Measurements from ENCODE around the gene SSH3. TPM values are rescaled to one million over a fixed set of nuclear protein-coding genes. Genes with fewer than 3 reads are reported as not detected.
A peak's percentile ranks its signal among the peaks of the same experiment; 100 is the strongest.

SSH3 gene
- polyA plus RNA-seq, 2 donors, result 38.6 to 55.6 TPM

DNA sequence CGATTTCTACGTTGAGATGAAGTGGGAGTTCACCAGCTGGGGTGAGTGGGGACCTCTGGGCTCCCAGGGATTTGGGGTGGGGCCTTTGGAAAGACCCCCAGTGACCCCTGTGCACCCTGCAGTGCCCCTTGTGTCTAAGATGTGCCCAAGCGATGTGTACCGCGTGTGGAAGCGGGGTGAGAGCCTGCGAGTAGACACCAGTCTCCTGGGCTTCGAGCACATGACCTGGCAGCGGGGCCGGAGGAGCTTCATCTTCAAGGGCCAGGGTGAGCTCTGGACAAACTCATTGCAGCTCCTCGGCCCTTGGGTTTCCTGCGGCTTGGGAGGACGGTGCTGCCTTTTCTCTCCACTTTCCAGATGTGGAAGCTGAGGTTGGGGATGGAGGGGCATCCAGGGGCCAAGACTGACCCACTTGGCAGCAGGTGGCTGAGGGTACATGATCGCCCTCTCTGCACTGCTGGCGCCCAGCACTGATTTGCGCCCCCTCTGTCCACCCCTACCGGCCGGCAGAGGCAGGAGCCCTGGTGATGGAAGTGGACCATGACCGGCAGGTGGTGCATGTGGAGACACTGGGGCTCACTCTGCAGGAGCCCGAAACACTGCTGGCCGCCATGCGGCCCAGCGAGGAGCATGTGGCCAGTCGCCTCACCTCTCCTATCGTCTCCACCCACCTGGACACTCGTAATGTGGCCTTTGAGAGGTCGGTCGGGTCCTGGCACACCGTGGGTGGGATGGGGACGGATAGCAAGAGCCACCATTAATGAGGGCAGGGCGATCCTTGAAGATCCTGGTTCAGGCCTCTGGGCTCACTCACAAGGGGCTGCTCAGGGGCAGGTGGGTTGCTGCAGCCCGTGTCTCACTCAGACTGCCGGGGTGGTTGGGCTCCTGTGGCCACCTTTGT lies 11.6 kb upstream of the SSH3 start:
- H3K27ac ChIP-seq (ENCODE audit: low read depth in 2 of 2, low read length in 1 of 2), result peak overlapping the region; percentile 38 to 51
- no peaks in the 10 kb centered on the region for H3K27me3 ChIP-seq (ENCODE audit: control insufficient read depth in 1 of 2, insufficient read depth in 2 of 2, low read length in 2 of 2)
- WGBS, 2 donors, result 93% methylated on average over 33 of the region's 33 CpGs
- H3K4me1 ChIP-seq (ENCODE audit: control insufficient read depth in 2 of 2, insufficient read depth in 2 of 2, low read length in 1 of 2), result peaks cover 15 to 37% of the 10 kb centered on the region in 2 donors
- H3K9me3 ChIP-seq (ENCODE audit: control insufficient read depth in 2 of 2, insufficient read depth in 1 of 2, low read depth in 1 of 2, low read length in 1 of 2), result no peaks in the 10 kb centered on the region
- H3K4me3 ChIP-seq (ENCODE audit: low read depth in 1 of 2, low read length in 2 of 2), result no peak overlapping the region
- H3K36me3 ChIP-seq (ENCODE audit: control insufficient read depth in 2 of 2, insufficient read depth in 2 of 2, low read length in 1 of 2), result peaks cover 3 to 14% of the 10 kb centered on the region in 2 donors

DNA sequence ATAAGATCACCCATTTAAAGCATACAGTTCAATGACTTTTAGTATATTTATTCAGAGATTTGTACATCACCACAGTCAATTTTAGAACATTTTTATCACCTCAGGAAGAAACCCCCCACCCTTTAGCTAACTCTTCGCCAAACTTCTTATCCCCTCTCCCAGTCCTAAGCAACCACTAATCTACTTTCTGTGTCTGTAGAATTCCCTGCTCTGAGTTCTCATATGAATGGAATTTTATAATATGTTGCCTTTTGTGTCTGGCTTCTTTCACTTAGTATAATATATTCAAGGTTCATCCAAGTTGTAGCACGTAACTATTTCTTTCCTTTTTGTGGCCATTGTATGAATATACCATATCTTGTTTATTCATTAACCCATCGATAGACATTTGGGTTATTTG lies 10.7 kb upstream of the SSH3 start:
- peaks cover 3 to 12% of the 10 kb centered on the region in 2 donors for H3K36me3 ChIP-seq (ENCODE audit: control insufficient read depth in 2 of 2, insufficient read depth in 2 of 2, low read length in 1 of 2)
- no peaks in the 10 kb centered on the region for H3K27me3 ChIP-seq (ENCODE audit: control insufficient read depth in 1 of 2, insufficient read depth in 2 of 2, low read length in 2 of 2)
- no peaks in the 10 kb centered on the region for H3K9me3 ChIP-seq (ENCODE audit: control insufficient read depth in 2 of 2, insufficient read depth in 1 of 2, low read depth in 1 of 2, low read length in 1 of 2)
- H3K4me3 ChIP-seq (ENCODE audit: low read depth in 1 of 2, low read length in 2 of 2), result no peak overlapping the region
- peak overlapping the region in 1 of 2 donors; percentile 58 for H3K27ac ChIP-seq (ENCODE audit: low read depth in 2 of 2, low read length in 1 of 2)
- WGBS, 2 donors, result 39 to 52% methylated on average over 3 of the region's 3 CpGs
- peaks cover 12 to 30% of the 10 kb centered on the region in 2 donors for H3K4me1 ChIP-seq (ENCODE audit: control insufficient read depth in 2 of 2, insufficient read depth in 2 of 2, low read length in 1 of 2)

DNA sequence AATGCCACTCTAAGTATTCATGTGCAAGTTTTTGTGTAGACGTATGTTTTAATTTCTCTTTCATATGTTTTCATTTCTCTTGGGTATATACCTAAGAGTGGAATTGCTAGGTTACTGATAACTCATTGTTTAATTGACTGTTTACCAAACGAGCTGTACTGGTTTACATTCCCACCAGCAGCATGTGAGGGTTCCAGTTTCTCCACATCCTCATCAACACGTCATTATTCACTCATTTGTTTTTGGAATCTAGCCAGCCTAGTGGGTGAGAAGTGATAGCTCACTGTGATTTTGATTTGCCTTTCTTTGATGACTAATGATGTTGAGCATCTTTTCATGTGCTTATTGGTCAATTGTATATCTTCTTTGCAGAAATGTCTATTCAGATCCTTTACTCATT lies 10.2 kb upstream of the SSH3 start:
- Histone ChIP-seq H3K9me3 (ENCODE audit: control insufficient read depth in 2 of 2, insufficient read depth in 1 of 2, low read depth in 1 of 2, low read length in 1 of 2) (no peaks in the 10 kb centered on the region), H3K36me3 (ENCODE audit: control insufficient read depth in 2 of 2, insufficient read depth in 2 of 2, low read length in 1 of 2) (peaks cover 3 to 12% of the 10 kb centered on the region in 2 donors), H3K27me3 (ENCODE audit: control insufficient read depth in 1 of 2, insufficient read depth in 2 of 2, low read length in 2 of 2) (no peaks in the 10 kb centered on the region), H3K4me3 (ENCODE audit: low read depth in 1 of 2, low read length in 2 of 2) (no peak overlapping the region), H3K4me1 (ENCODE audit: control insufficient read depth in 2 of 2, insufficient read depth in 2 of 2, low read length in 1 of 2) (peaks cover 11 to 26% of the 10 kb centered on the region in 2 donors), H3K27ac (ENCODE audit: low read depth in 2 of 2, low read length in 1 of 2) (no peak overlapping the region)
- 20 to 33% methylated on average over 3 of the region's 3 CpGs for WGBS, 2 donors

DNA sequence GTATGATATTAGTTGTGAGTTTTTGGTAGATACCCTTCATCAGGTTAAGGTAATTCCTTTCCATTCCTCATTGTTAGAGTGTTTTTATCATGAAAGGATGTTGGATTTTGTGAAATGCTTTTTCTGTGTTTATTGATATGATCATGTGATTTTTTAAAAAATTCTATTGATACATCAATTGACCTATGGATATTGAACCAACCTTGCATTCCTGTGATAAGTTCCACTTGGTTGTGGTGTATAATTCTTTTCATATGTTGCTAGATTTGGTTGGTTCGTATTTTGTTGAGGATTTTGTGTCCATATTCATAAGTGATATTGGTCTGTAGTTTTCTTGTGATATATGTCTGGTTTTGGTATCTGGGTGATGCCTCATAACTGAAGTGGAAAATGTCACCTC lies 7.5 kb upstream of the SSH3 start:
- Histone ChIP-seq H3K36me3 (ENCODE audit: control insufficient read depth in 2 of 2, insufficient read depth in 2 of 2, low read length in 1 of 2) (peaks cover 16 to 34% of the 10 kb centered on the region in 2 donors), H3K4me3 (ENCODE audit: low read depth in 1 of 2, low read length in 2 of 2) (no peak overlapping the region), H3K27ac (ENCODE audit: low read depth in 2 of 2, low read length in 1 of 2) (no peak overlapping the region), H3K27me3 (ENCODE audit: control insufficient read depth in 1 of 2, insufficient read depth in 2 of 2, low read length in 2 of 2) (no peaks in the 10 kb centered on the region), H3K9me3 (ENCODE audit: control insufficient read depth in 2 of 2, insufficient read depth in 1 of 2, low read depth in 1 of 2, low read length in 1 of 2) (no peaks in the 10 kb centered on the region), H3K4me1 (ENCODE audit: control insufficient read depth in 2 of 2, insufficient read depth in 2 of 2, low read length in 1 of 2) (peaks cover under 1 to 16% of the 10 kb centered on the region in 2 donors)
- 99 to 100% methylated on average over 1 of the region's 1 CpG for WGBS, 2 donors

DNA sequence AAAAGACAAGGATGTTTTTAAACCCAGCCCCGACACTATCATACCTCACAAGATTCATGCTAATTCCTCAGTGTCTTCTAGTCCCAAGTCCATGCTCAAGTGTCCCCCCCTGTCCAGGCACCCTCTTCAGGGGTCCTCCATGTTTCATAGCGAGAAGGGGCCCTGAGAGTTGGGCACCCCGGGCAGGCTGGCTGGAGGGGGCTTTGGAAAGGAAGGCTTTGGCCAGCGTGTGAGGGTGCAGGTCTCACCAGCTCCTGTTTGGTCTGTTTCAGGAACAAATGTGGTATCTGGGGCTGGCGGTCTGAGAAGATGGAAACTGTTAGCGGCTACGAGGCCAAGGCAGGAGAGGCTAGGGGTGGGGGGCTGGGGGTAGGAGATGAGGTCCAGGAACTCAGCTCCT lies 4.5 kb upstream of the SSH3 start:
- no peak overlapping the region for H3K27ac ChIP-seq (ENCODE audit: low read depth in 2 of 2, low read length in 1 of 2)
- no peaks in the 10 kb centered on the region for H3K27me3 ChIP-seq (ENCODE audit: control insufficient read depth in 1 of 2, insufficient read depth in 2 of 2, low read length in 2 of 2)
- no peaks in the 10 kb centered on the region for H3K9me3 ChIP-seq (ENCODE audit: control insufficient read depth in 2 of 2, insufficient read depth in 1 of 2, low read depth in 1 of 2, low read length in 1 of 2)
- no peak overlapping the region for H3K4me3 ChIP-seq (ENCODE audit: low read depth in 1 of 2, low read length in 2 of 2)
- H3K4me1 ChIP-seq (ENCODE audit: control insufficient read depth in 2 of 2, insufficient read depth in 2 of 2, low read length in 1 of 2), result peaks cover 9 to 15% of the 10 kb centered on the region in 2 donors
- H3K36me3 ChIP-seq (ENCODE audit: control insufficient read depth in 2 of 2, insufficient read depth in 2 of 2, low read length in 1 of 2), result peaks cover 15 to 33% of the 10 kb centered on the region in 2 donors
- WGBS, 2 donors, result 95 to 96% methylated on average over 7 of the region's 7 CpGs

DNA sequence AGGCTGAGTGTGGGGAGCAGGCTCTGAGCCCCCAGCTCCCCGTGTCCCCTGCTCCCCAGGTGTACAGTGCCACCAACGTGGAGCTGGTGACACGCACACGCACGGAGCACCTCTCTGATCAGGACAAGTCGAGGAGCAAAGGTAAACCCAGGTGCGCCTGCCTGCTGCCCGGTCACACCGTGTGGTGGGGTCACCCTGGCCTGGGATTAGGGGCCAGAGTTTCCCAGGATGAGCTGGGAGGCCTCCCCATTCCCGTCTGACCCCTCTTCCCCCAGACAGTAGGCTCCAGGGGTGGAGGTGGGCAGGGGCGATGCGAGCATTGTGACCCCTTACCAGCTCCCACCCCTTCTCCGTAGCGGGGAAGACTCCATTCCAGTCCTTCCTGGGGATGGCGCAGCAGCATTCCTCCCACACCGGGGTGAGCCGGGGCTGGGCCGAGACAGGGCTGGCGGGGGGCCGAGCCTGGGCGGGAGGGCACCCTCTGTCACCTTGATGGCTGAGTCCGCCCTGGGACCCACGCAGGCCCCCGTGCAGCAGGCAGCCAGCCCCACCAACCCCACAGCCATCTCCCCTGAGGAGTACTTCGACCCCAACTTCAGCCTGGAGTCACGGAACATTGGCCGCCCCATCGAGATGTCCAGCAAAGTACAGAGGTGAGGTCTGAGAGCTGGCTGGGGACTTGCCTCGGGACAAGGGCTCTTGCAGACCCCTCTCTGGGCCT lies 3.7 kb upstream of the SSH3 start:
- Histone ChIP-seq H3K9me3 (ENCODE audit: control insufficient read depth in 2 of 2, insufficient read depth in 1 of 2, low read depth in 1 of 2, low read length in 1 of 2) (no peaks in the 10 kb centered on the region), H3K4me1 (ENCODE audit: control insufficient read depth in 2 of 2, insufficient read depth in 2 of 2, low read length in 1 of 2) (peaks cover 9 to 21% of the 10 kb centered on the region in 2 donors), H3K36me3 (ENCODE audit: control insufficient read depth in 2 of 2, insufficient read depth in 2 of 2, low read length in 1 of 2) (peaks cover 15 to 33% of the 10 kb centered on the region in 2 donors), H3K27ac (ENCODE audit: low read depth in 2 of 2, low read length in 1 of 2) (no peak overlapping the region), H3K4me3 (ENCODE audit: low read depth in 1 of 2, low read length in 2 of 2) (no peak overlapping the region), H3K27me3 (ENCODE audit: control insufficient read depth in 1 of 2, insufficient read depth in 2 of 2, low read length in 2 of 2) (no peaks in the 10 kb centered on the region)
- 90 to 94% methylated on average over 28 to 29 of the region's 29 CpGs for WGBS, 2 donors

DNA sequence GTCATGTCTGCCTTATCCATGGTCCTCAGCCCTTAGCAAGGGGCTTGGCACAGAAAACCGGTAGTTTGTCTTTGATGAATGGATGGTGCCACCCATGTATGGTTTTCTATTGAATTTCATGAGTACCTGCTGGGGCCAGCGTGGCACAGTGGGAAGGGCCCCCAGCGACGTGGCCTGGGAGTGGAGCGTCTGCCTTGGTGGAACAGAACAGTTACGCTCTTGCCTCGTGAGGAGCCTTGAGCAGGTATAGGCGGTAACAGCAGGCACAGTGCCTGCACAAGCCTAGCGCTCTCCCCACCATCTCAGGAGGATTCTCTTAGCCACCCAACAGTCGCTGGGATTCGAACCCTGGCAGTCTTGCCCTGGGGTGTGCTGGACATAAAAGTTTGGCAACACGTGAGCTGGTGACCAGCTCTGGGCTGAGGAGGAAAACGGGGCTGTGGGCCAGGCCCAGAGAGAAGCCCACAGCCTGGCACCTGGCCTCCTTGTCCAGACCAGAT lies 3.0 kb upstream of the SSH3 start:
- no peaks in the 10 kb centered on the region for H3K27me3 ChIP-seq (ENCODE audit: control insufficient read depth in 1 of 2, insufficient read depth in 2 of 2, low read length in 2 of 2)
- no peak overlapping the region for H3K27ac ChIP-seq (ENCODE audit: low read depth in 2 of 2, low read length in 1 of 2)
- no peak overlapping the region for H3K4me3 ChIP-seq (ENCODE audit: low read depth in 1 of 2, low read length in 2 of 2)
- no peaks in the 10 kb centered on the region for H3K9me3 ChIP-seq (ENCODE audit: control insufficient read depth in 2 of 2, insufficient read depth in 1 of 2, low read depth in 1 of 2, low read length in 1 of 2)
- H3K36me3 ChIP-seq (ENCODE audit: control insufficient read depth in 2 of 2, insufficient read depth in 2 of 2, low read length in 1 of 2), result peaks cover 15 to 33% of the 10 kb centered on the region in 2 donors
- 87 to 90% methylated on average over 13 of the region's 13 CpGs for WGBS, 2 donors
- H3K4me1 ChIP-seq (ENCODE audit: control insufficient read depth in 2 of 2, insufficient read depth in 2 of 2, low read length in 1 of 2), result peaks cover 9 to 24% of the 10 kb centered on the region in 2 donors

DNA sequence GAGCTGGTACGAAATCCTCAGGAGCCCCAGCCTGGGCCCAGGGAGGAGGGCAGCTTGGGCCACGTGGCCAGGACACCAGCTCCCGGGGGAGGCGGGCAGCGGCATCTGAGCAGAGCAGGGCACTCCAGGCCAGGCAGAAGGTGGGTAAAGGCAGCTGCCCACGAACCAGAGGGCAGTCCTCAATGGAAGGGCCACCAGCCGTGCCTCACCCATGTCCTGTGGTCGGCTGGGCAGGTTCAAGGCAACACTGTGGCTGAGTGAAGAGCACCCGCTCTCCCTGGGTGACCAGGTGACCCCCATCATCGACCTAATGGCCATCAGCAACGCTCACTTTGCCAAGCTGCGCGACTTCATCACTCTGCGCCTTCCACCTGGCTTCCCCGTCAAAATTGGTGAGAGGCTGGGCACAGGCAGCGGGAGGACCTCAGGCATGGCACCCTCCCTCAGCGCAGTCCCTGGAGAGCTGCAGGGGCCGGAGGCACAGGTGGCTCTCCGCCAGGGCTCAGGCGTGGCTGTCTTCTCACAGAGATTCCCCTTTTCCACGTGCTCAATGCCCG lies 2.5 kb upstream of the SSH3 start:
- Histone ChIP-seq H3K36me3 (ENCODE audit: control insufficient read depth in 2 of 2, insufficient read depth in 2 of 2, low read length in 1 of 2) (peaks cover 15 to 33% of the 10 kb centered on the region in 2 donors), H3K27me3 (ENCODE audit: control insufficient read depth in 1 of 2, insufficient read depth in 2 of 2, low read length in 2 of 2) (no peaks in the 10 kb centered on the region), H3K27ac (ENCODE audit: low read depth in 2 of 2, low read length in 1 of 2) (no peak overlapping the region), H3K9me3 (ENCODE audit: control insufficient read depth in 2 of 2, insufficient read depth in 1 of 2, low read depth in 1 of 2, low read length in 1 of 2) (no peaks in the 10 kb centered on the region), H3K4me3 (ENCODE audit: low read depth in 1 of 2, low read length in 2 of 2) (no peak overlapping the region), H3K4me1 (ENCODE audit: control insufficient read depth in 2 of 2, insufficient read depth in 2 of 2, low read length in 1 of 2) (peaks cover 9 to 26% of the 10 kb centered on the region in 2 donors)
- WGBS, 2 donors, result 88 to 89% methylated on average over 22 of the region's 22 CpGs

DNA sequence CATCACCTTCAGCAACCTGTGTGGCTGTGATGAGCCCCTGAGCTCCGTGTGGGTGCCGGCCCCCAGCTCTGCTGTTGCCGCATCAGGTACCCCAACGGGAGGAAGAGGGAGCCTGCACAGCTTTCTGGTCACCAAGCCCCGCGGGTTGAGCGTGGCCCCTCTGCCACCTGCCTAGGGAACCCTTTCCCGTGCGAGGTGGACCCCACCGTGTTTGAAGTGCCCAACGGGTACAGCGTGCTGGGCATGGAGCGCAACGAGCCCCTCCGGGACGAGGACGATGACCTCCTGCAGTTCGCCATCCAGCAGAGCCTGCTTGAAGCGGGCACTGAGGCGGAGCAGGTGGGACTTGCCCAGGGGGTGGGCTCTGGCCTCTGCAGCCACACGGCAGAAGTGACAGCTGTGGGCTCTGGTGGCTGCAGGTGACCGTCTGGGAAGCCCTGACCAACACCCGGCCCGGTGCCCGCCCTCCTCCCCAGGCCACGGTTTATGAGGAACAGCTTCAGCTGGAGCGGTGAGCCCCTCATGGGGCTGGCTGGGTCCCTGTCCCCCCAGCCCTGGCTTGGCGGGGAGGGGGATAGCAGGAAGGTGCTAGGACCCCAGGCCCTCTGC lies 1.9 kb upstream of the SSH3 start:
- Histone ChIP-seq H3K4me1 (ENCODE audit: control insufficient read depth in 2 of 2, insufficient read depth in 2 of 2, low read length in 1 of 2) (peaks cover 9 to 26% of the 10 kb centered on the region in 2 donors), H3K4me3 (ENCODE audit: low read depth in 1 of 2, low read length in 2 of 2) (no peak overlapping the region), H3K36me3 (ENCODE audit: control insufficient read depth in 2 of 2, insufficient read depth in 2 of 2, low read length in 1 of 2) (peaks cover 15 to 33% of the 10 kb centered on the region in 2 donors), H3K27ac (ENCODE audit: low read depth in 2 of 2, low read length in 1 of 2) (peak overlapping the region in 1 of 2 donors; percentile 89), H3K9me3 (ENCODE audit: control insufficient read depth in 2 of 2, insufficient read depth in 1 of 2, low read depth in 1 of 2, low read length in 1 of 2) (no peaks in the 10 kb centered on the region), H3K27me3 (ENCODE audit: control insufficient read depth in 1 of 2, insufficient read depth in 2 of 2, low read length in 2 of 2) (no peaks in the 10 kb centered on the region)
- WGBS, 2 donors, result 91 to 92% methylated on average over 28 of the region's 28 CpGs
